A673 (cell line): Measurements from ENCODE around the gene BIRC7.

Experiments
- EZH2 ChIP-seq: fragments of 200-600 bp; sonication (generic); IDR thresholded peaks from 2 replicates; pipeline ENCODE4 v1.6.1; 2017; ENCODE audit warnings: borderline replicate concordance, low read depth, mild to moderate bottlenecking, mixed read lengths, antibody characterized with exemption, low read length; ENCODE audit not compliant: poor library complexity, severe bottlenecking
- TF ChIP-seq, protein P1 (sequence below): fragments of 300-800, 200-600 bp; sonication (generic); conservative IDR thresholded peaks from 2 replicates; pipeline ENCODE4 v1.5.1; 2017; ENCODE audit warnings: low read depth, mild to moderate bottlenecking, antibody characterized with exemption, low read length, moderate library complexity, mixed read lengths

DNA sequence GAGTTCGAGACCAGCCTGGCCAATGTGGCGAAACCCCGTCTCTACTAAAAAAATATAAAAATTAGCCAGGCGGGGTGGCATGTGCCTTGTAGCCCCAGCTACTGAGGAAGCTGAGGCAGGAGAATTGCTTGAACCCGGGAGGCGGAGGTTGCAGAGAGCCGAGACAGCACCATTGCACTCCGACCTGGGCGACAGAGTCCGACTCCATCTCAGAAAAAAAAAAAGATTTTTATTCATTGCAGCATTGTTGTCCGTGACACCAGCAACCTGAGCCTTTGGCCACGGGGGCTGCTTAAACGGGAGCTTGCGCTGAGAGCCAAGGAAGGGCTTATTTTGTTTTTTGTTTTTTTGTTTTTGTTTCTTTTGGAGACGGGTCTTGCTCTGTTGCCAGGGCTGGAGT lies 44.2 kb downstream of the BIRC7 start:
- TF ChIP-seq EZH2: no peak
- TF ChIP-seq, protein P1, sequence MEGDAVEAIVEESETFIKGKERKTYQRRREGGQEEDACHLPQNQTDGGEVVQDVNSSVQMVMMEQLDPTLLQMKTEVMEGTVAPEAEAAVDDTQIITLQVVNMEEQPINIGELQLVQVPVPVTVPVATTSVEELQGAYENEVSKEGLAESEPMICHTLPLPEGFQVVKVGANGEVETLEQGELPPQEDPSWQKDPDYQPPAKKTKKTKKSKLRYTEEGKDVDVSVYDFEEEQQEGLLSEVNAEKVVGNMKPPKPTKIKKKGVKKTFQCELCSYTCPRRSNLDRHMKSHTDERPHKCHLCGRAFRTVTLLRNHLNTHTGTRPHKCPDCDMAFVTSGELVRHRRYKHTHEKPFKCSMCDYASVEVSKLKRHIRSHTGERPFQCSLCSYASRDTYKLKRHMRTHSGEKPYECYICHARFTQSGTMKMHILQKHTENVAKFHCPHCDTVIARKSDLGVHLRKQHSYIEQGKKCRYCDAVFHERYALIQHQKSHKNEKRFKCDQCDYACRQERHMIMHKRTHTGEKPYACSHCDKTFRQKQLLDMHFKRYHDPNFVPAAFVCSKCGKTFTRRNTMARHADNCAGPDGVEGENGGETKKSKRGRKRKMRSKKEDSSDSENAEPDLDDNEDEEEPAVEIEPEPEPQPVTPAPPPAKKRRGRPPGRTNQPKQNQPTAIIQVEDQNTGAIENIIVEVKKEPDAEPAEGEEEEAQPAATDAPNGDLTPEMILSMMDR: no peak
